Measurements from ENCODE around the gene PAQR9. TPM values are rescaled to one million over a fixed set of nuclear protein-coding genes. Genes with fewer than 3 reads are reported as not detected.

Gene PAQR9
- total and polyA plus RNA-seq, 2 of the 13 experiments (the other 11 are each of a cell fraction or from before 2014, with no cell fraction given) = 3.7 to 10.3 TPM

- TF ChIP-seq HBP1 (CRISPR knock-in tag; IDR thresholded peaks at IDR 0.05; ENCODE audit: low read depth) (no peak), ZKSCAN5 (CRISPR knock-in tag; IDR thresholded peaks at IDR 0.05) (no peak), ZNF335 (CRISPR knock-in tag; IDR thresholded peaks at IDR 0.05) (no peak), ZNF329 (CRISPR knock-in tag; IDR thresholded peaks at IDR 0.05; ENCODE audit: low read depth) (no peak), MTA1 (CRISPR knock-in tag; IDR thresholded peaks at IDR 0.05; ENCODE audit: borderline replicate concordance) (no peak), CEBPZ (IDR thresholded peaks at IDR 0.05; ENCODE audit: low read length) (no peak), ZNF232 (CRISPR knock-in tag; IDR thresholded peaks at IDR 0.05; ENCODE audit: borderline replicate concordance) (no peak), SKIL (CRISPR knock-in tag; IDR thresholded peaks at IDR 0.05; ENCODE audit: borderline replicate concordance) (no peak), ZNF142 (CRISPR knock-in tag; IDR thresholded peaks at IDR 0.05) (no peak)
These were observed 18.7 kb upstream of the PAQR9 start (continued) for GRCh38 chr3:142982038-142982773.
